ENCODE data around the gene HNMT.
"Not testable (repeated sequence)": the region's sequence is repeated elsewhere in the genome, so short reads cannot be mapped to it uniquely, and the experiment has no call there.

The HNMT gene

GRCh38 chr2:137947032-137947727, 17.1 kb upstream of the HNMT start:
- no peak for FAIRE-seq

- peak; percentile 48 for FAIRE-seq
Measured at GRCh38 chr2:137947728-137948336, 16.4 kb upstream of the HNMT start.

- FAIRE-seq = no peak
Measured at GRCh38 chr2:137948894-137949293, 15.4 kb upstream of the HNMT start.

GRCh38 chr2:137950238-137950637, 14.0 kb upstream of the HNMT start:
- no peak for FAIRE-seq

GRCh38 chr2:137951586-137951985, 12.7 kb upstream of the HNMT start:
- FAIRE-seq = no peak

GRCh38 chr2:137952586-137953129, 11.6 kb upstream of the HNMT start:
- FAIRE-seq = no peak

- FAIRE-seq = no peak
Measured at GRCh38 chr2:137955536-137955935, 8.7 kb upstream of the HNMT start.

- FAIRE-seq = no peak
Measured at GRCh38 chr2:137957033-137957432, 7.2 kb upstream of the HNMT start.

- no peak for FAIRE-seq
Measured at GRCh38 chr2:137959166-137959565, 5.1 kb upstream of the HNMT start.

- no peak for FAIRE-seq
Measured at GRCh38 chr2:137960223-137960622, 4.0 kb upstream of the HNMT start.

GRCh38 chr2:137961602-137962001, 2.7 kb upstream of the HNMT start:
- no peak for FAIRE-seq

GRCh38 chr2:137963535-137964065, 673 bp upstream of the HNMT start:
- FAIRE-seq = no peak

GRCh38 chr2:137964859-137965459, 686 bp downstream of the HNMT start:
- FAIRE-seq = no peak

- no peak for FAIRE-seq
Measured at GRCh38 chr2:137966043-137966442, 1.8 kb downstream of the HNMT start.

- no peak for FAIRE-seq
Measured at GRCh38 chr2:137967042-137967441, 2.8 kb downstream of the HNMT start.

GRCh38 chr2:137968477-137969417, 4.5 kb downstream of the HNMT start:
- no peak for FAIRE-seq

GRCh38 chr2:137969418-137969765, 5.1 kb downstream of the HNMT start:
- no peak for FAIRE-seq

GRCh38 chr2:137969876-137970275, 5.6 kb downstream of the HNMT start:
- no peak for FAIRE-seq

GRCh38 chr2:137971259-137971658, 7.0 kb downstream of the HNMT start:
- FAIRE-seq = not testable (repeated sequence)

- no peak for FAIRE-seq
Measured at GRCh38 chr2:137973280-137973679, 9.0 kb downstream of the HNMT start.

GRCh38 chr2:137975280-137976271, 11.3 kb downstream of the HNMT start:
- FAIRE-seq = no peak
